IPS-NIHi7 (cell line): Measurements from ENCODE around the gene GOSR2.
A peak's percentile ranks its signal among the peaks of the same experiment; 100 is the strongest.
"Not testable (repeated sequence)": the region's sequence is repeated elsewhere in the genome, so short reads cannot be mapped to it uniquely, and the experiment has no call there.

ENCODE experiments used
- DNase-seq: peaks from one replicate; pipeline ENCODE4 v3.0.0; 2012; ENCODE audit warnings: mixed read lengths; ENCODE audit errors: extremely low spot score

Gene GOSR2

GRCh38 chr17:46930051-46930450 is 7.1 kb downstream of the GOSR2 start:
- no peak for DNase-seq

GRCh38 chr17:46931596-46931995 is 8.6 kb downstream of the GOSR2 start:
- no peak for DNase-seq

DNA sequence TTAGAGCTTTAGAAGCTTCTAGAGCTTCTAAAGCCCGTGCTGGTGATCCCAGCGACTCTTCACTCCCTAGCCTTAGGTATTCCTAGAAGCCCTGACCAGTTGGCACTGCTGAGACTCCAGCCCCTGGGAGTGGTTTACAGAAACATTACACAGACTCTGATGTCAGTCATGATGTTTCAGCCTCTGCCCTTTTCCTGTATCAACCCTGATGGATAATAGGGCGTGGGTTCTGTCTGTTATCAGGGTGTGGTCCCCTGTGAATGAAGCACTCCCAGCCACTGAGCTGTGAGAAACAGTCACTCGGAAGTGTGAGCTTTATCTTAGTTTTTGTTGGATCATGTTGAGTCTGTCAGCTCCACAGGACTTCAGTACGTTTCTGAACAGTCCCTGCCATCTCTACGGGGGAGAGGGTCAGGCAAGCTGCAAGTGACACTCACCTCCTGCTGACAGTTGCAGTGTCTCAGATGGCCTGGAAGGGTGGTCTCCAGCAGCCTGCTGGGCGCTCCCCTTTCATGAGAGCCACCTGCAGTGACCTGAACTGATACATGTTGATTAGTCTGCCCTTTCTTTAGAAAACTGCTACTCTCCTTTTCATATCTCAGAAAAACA is 12.8 kb downstream of the GOSR2 start:
- DNase-seq, result no peak

DNA sequence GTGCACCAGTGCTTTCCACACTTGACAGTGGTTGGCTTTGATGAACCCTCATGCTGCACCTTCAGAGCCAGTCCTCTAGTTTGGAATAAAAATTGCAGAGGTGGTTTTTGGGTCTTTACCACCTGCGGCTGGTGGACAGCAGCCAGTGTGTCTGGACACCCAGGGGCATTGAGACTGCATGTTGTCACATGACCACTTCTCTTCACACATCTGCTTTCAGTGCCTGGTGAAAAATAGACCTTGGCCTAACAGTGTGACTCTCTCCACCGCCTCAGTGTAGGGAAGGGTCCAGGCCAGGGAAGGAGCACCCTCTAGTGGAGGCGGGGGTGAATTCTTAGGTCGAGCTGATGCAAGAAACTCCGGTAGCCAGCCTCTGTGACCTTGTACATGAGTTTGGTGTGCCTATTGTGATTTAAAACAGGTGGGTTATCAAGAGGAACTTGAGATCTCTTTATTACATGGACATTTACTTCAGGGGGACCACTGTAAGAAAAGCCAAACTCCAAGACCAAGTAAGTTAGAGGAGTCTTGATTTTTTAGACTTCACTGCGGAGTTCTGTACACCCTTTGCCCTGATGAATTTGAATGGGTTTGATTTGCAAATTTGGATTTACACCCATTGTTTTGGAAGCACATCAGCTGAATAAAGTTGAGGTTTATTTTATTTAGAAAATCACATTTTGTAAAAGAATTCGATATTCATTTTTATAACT is 17.9 kb downstream of the GOSR2 start:
- DNase-seq, result peak; percentile 93

DNA sequence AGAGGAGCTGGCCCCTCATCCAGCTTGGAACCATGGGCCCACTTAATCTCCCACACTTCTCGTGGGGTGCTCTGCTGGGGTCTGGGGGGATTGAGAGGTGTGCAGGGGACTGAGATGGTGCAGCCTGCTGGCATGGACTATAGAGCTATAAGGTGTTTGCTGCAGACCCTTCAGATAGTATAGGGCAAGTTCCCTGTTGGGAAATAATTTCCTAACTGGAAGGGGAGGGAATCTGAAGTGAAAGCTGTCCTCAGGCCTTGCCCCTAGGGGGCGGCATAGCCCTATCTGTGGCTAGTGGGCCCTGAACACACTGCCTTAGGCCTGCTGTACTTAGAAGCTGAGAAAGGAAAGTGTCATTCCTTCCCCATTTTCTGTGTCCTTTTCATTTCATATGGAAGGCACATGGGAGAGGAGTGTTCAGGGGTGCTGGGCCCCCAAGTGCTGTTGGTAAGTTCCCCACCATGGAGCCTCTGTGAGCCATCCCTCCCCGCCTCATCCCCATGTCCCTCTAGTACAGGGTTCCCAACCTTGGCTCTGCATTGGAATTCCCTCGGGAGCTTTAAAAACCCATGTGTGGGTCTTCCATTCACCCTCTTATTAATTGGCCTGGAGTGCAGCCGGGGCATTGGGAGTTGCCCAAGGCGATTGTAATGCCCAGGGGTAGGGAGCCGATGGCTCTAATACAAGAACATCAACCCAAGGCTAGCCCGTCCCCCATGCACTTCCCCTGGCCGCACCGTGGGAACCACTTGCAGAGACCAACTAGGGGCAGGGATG is 19.7 kb downstream of the GOSR2 start:
- DNase-seq, result peak; percentile 85

- DNase-seq, result no peak
Measured at GRCh38 chr17:46943218-46943500, 20.2 kb downstream of the GOSR2 start.

GRCh38 chr17:46943501-46944393 is 20.8 kb downstream of the GOSR2 start:
- DNase-seq, result peak; percentile 64

GRCh38 chr17:46944931-46945330 is 22.0 kb downstream of the GOSR2 start:
- no peak for DNase-seq

GRCh38 chr17:46947216-46947615 is 24.3 kb downstream of the GOSR2 start:
- DNase-seq, result no peak

DNA sequence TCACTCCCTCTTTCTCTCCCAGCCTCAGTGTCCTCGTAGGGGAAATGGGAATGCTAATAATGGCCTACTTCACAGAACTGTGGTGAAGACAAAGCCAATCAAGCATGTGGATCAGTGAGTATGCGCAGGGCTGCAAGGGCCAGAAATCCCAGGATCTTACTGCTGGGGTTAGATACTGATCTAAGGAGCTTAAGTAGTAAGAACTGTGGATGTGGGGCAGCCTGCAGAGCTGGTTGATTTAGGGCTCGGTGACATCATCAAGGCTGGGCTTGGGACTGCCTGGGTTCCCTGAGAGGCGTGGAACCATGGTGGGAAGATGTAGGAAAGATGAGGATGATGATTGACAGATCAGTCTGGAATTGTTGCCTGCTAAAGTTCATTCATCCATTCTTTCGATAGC is 25.6 kb downstream of the GOSR2 start:
- no peak for DNase-seq

DNA sequence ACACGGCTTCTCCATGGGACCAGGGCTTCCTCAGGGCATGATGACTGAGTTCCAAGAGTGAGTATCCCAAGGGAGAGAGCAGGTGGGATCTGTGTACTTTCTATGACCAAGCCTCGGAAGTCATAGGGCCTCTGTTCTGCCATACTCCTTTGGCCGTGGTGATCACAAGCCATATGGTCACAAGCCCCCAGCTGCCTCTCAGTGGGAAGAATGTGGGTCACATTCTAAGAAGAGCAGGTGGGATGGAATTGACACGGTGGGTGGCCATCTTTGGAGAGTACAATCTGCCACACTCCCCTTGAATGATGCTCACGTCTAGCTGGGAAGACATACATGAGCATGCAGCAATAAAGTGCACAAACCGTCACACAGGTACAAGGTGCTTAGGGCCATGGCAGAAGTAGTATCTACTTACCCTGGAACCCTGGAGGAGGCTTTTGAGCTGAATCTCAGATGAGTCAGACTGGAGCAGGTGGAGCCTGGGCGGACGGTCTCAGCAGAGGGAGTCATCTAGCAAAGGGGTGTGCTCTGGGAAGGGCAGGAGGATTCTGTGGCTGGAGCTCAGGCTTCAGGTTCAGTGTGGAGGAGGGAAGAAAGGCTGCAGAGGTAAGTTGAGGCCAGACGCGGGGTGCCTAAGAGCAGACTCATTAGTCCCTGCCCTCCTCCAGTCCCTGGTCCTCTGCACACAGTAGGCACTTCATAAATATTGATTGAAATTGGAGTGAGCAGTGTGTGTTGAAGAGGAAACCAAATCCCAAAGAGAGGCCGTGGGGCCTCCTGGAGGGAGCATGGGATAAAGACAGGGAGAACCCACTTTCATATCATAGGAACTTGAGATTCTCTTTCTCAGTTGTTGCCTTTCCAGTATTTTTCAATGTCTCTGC is 26.6 kb downstream of the GOSR2 start:
- no peak for DNase-seq

- no peak for DNase-seq
Measured at GRCh38 chr17:46950342-46950996, 27.5 kb downstream of the GOSR2 start.

- no peak for DNase-seq
Measured at GRCh38 chr17:46950997-46951621, 28.1 kb downstream of the GOSR2 start.

- DNase-seq, result no peak
Measured at GRCh38 chr17:46951706-46952105, 28.7 kb downstream of the GOSR2 start.

- DNase-seq, result no peak
Measured at GRCh38 chr17:46952115-46952514, 29.2 kb downstream of the GOSR2 start.

- not testable (repeated sequence) for DNase-seq
Measured at GRCh38 chr17:46953191-46953590, 30.2 kb downstream of the GOSR2 start.

GRCh38 chr17:46958041-46958591 is 35.2 kb downstream of the GOSR2 start:
- no peak for DNase-seq

DNA sequence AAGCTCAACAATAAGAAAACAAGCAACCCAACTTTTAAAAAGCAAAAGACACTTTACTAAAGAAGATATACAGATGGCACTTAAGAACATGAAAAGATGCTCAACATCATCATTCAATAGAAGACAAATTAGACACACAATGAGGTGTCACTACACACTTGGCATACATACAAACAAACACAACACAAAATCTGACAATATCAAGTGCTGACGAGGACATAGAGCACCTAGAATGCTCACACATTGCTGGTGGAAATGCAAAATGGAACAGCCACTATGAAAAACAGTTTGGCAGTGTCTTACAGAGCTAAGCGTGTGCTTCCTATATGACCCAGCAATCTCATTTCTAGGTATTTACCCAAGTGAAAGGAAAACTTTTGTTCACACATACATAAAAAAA is 37.2 kb downstream of the GOSR2 start:
- no peak for DNase-seq

GRCh38 chr17:46962374-46962790 is 39.4 kb downstream of the GOSR2 start:
- DNase-seq, result no peak

DNA sequence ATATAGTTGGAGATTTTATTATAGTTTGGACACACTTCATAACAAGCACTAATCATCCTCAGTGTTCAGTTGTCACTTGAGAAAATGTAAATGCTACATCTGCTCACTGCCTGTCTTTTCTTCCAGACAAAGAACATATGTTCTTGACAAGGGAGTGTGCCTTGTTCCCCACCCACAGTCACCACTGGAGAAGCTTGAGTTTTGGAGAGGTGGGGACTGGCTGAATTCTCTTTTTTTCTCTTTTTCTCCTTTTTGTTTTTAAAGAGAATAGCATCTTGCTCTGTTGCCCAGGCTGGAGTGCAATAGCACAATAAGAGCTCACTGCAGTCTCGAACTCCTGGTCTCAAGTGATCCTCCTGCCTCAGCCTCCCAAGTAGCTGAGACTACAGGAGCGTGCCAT is 40.6 kb downstream of the GOSR2 start:
- DNase-seq, result no peak
